ENCODE measurements around the gene MPEG1.

Gene MPEG1

DNA sequence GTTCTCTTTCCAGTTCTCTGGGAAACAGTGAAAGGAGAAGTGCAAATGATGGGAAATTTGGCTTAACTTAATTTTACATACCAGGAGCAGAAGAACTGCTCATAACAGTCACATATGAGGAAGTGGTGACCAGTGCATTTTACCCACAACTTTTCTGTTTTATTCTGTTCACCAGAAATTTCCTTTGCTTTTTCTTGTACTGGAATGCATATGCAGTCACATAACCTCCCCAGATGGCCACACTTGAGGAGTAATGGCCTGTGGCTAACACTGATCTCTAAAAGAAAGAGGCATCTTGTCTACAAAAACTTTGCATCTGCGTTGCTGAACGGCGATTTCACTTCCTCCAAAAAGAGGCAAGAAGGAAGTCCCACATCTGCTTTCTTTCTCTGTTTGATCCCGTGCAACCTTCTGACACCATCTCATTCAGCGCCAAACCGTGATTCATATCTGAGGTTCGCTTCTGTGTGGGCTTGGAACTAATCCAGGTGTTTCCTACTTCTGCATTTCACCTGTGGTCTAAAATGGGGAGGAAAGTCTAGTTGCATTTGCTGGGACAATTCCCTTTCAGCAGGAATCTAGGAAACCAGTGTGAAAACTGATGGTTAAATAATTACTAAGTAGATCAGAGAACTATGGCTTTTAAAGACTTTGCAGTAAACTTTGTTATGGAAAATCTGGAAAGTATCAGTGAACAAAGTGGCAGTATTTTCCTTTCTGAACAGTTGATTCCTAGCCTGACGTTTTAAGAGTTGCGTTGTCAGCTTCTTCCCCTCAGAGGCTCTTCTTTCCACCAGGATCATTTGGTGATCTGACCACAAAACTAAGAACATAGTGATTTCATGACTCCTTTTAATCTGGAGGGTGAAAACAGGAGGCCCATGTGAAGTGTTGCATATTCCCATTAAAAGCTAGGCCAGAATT, 4.2 kb upstream of the MPEG1 start:
- DNase-seq = no peak

DNA sequence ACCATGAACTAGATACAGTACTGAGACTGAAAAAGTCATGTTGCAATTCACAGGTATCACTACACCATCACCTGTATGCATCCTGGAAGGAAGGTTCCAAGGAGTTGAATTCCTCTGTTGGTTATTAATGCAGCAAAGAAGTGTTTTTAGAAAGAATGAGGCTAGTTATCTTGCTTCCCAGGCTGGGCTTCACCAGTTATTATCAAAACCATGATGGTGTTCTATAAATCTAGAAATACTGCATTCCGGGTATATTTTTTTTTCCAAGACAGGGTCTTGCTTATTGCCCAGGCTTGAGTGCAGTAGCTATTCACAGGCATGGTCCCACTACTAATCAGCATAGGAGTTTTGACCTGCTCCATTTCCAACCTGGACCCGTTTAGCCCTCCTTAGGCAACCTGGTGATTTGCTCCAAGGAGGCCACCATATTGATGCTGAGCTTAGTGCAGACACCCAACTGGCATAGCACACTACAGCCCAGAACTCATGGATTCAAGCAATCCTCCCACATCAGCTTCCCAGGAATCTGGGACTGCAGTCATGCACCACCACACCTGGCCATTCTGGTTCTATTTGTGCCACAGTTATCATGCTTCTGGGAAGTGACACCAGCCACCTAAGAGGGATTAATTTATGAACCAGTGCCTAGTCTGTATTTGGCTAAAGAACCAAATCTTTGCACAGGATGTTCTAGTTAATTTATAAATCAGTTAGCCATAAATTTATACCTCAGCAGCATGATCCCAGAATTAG, 1.6 kb upstream of the MPEG1 start:
- DNase-seq = no peak

DNA sequence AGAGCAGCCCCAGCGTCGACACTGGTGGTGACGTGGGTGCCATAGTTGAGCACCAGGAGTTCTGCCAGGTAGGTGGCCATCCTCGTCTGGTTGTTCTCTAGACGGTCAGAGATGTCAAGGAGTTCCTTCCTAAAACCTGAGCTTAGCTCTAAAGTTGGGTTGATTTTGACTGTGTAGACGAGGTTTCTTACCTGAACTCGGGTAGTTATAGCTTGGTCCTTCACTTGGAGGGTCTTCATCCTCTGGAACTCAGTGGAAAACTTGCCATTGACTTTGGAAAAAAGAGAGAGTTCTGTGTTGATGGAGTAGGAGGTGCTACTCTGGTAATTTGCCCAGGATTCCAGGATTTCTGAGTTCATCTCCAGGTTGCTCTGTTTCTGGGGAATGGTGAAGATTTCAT, 505 bp downstream of the MPEG1 start:
- no peak for DNase-seq

DNA sequence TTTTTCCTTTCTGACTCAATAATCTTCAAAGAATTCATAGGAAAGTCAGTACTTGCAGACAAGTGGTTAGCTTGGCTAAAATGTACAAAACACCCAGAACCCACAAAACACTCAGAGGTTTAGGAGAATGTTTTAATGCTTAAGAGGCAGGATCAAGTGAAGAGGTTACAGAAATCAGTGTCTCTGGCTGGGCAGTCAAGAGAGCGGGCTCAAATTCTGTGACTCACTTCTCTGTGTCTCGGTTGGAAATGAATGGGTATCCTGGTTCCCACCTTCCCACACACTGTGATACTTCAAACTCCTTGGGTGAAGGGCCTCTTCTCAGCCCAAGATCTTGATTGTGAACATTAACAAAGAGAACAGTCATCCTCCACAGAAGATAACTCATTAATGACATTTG, 3.8 kb downstream of the MPEG1 start:
- DNase-seq = no peak

DNA sequence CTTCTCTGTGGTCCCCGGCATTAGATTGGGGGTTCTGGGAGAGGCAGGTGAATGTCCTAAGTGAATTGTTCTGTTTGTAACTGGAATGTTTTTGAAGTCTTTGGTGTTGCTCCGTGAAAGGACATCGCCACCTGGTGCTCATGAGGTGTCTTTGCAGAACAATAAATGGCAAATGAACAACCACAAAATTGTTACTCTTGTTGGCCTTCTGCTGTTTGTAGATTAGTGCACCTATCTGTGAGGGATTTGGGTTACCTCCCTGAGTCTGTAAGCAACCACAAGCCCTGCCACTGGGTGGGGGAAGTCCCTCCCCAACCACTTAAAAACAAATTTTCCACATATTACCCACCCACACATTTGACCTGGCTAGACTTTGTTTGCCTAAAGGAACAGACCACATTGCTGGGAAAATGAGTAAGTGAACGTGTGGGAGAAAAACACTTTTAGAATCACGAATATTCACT, 4.7 kb downstream of the MPEG1 start:
- DNase-seq = peak; percentile 27

DNA sequence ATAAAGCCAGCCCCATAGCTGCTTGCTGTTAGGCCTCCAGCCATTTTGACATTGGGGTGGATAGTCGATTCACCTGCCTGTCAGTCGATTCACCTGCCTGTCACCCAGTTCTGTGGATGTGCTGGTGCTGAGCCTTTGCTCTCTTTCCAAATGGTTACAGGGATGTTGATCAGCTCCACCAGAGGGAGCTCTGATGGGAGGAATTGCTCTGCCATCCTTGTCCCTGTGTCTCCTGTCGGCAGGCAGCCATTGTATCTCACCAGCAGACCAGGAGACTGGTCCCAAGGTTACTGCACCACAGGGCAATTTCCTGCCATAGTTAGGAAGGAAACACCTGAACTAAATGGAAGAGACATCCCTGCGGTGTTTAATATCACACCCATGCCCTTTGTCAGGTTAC, 6.1 kb downstream of the MPEG1 start:
- no peak for DNase-seq

DNA sequence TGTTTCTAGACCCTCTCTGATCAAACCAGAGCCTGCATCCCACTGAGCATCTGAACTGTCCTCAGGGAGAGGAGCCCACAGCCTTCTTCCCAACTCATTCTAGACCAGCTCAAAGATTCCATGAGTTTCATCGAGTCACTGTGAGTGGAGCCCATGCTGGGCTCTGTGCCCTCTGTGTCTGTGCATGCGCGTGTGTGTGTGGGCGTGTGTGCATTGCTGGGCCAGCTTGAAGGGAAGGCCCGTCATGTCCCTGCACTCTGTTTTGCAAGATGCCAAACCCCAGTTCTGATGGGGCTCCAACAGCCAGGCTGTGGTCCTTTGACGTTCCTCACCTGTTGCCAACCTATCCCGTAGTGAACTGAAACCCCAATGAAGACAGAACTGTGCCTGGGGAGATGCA, 7.1 kb downstream of the MPEG1 start:
- no peak for DNase-seq

DNA sequence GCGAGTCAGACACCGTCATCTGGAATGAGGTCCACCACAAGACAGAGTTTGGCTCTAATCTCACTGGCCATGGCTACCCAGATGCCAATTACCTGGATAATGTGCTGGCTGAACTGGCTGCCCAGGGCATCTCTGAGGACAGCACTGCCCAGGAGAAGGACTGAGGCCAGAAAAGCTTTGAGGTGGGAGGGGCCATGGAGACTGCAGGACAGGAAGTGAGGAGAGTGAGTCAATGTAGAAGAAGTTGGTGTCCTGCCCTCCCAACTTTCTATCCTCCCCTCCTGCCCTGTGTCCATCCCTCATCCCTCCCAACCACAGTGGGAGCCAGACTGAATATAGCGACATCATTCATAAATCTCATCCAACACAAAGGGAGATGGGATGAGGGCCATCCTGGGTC, 8.0 kb downstream of the MPEG1 start:
- no peak for DNase-seq

DNA sequence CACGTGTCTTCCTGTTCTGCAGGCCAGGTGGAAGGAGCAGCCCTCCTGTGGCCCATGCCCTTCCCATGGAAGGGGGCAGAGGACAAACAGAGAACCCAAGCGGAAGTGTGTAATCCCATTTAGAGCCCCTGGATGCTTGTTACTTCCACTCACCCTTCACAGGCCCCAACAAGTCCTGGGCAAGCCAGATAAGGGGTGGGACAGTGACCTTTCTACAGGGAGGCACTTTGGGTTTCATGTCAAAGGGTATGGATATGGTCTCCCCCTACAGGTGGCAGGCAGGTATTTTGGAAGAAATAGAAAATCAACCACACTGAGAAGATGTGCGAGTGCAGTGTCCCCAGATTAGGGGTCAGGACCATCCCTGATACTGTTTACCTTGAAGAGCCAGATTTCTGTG, 11.4 kb downstream of the MPEG1 start:
- DNase-seq = no peak

DNA sequence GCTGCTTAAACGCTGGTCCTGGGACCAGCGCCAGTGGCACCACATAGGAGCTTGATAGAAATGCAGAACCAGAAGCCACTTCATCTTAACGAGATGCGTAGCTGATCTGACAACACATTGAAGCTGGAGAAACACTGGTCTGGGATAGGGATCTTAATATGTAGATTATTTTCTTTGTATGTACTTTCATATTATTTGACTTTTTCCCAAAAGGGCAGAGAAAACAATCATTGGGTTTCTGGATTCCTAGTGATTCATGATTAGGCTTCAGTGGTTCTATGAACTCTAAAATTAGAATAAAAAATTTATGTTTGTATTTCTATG, 12.3 kb downstream of the MPEG1 start:
- no peak for DNase-seq

DNA sequence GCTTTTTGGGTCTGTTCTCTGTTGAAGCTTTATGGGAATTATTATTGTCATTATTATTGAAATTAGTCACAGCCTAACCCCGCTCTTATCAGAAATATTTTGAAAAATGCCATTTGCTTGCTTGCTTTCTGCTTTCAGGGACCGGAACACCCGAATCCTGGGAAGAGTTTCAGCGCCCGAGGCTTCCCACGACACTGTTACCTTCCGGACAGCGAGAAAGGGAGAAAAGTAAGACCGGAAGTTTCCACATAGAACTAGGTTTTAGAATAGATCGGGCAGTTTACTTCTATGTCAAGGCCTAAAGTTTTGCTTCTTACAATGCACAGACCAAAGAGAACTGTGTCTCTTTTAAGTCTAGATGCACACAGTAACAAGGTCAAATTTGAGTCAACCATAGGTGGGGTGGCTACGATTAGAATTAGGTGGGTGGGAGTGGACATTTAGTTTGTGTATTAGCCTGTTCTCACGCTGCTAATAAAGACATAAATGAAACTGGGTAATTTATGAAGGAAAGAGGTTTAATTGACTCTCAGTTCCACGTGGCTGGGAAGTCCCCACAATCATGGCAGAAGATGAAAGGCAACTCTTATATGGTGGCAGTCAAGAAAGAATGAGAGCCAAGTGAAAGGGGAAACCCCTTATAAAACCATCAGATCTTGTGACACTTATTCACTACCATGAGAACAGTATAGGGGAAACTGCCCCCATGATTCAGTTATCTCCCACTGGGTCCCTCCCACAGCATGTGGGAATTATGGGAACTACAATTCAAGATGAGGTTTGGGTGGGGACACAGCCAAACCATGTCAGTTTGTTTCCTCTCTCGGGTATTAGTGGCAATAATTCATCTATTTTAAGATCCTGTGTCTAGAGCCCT, 12.9 kb downstream of the MPEG1 start:
- peak; percentile 13 for DNase-seq

DNA sequence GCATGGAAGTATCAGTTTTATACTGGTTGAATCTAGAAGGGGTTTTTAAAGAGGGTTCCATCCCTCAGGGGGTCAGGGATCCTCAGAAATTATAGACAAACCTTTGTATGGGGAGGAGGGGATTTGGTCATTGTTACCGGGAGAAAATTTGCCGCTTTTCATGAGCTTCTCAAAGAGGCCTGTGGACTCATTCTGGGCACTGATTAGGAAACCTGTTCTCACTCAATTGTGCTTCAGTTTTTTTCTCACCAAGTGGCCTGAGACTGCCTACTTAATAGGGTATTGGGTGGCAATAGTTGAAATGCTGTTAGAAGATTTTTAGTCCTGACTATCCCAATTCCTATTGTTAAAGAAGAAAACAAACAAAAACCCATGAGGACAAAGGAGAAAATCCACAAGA, 14.0 kb downstream of the MPEG1 start:
- DNase-seq = no peak

DNA sequence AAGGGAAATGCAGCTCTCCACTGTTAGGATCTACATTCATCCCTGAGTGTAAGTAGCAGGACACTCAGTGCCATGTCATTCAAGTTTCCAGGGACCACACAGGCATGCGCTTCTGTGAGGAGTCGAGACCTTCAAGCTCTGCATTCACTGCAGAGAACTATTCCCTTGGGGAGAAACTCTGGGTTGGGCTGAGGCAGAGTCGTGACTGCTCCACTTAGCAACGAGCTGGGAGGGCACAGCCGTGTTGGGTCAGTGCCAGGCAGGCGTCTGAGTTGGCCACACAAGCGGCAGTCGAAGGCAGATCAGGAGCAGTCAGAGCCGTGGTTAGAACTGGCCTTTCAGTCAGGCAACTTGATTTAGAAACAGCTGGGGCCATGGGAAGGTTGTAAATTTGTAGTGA, 14.7 kb downstream of the MPEG1 start:
- DNase-seq = no peak

DNA sequence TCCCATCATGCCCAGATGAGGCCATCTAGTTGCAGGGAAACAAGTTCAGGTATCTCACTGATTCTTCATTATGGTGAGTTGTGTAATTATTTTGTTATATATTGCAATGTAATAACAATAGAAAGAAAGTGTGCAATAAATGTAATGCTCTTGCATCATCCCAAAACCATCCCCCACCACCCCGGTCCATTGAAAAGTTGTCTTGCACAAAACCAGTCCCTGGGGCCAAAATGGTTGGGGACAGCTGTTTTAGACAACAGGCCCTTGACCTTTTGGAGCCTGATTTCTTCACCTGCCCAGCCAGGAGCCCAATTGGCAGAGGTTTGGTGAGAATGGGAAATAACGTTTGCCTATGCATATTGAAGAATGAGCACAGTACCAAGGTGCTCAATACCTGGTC, 15.9 kb downstream of the MPEG1 start:
- no peak for DNase-seq

DNA sequence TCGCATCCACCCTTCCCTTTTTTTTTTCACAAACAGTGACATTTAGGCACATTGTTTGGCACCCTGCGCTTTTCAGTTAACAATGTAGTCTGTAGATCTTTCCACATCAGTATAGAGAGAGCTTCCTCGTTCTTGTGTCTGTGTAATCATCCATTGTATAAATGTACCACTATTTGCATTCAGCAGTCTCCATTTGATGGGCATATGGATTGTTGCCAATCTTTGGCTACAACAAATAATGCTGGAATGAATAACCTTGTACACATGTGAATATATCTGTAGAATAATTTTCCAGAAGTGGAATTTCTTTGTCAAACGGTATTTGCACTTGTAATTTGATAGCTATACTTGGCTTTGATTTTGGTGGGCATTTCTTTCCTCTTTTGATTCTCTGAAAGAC, 17.1 kb downstream of the MPEG1 start:
- no peak for DNase-seq

DNA sequence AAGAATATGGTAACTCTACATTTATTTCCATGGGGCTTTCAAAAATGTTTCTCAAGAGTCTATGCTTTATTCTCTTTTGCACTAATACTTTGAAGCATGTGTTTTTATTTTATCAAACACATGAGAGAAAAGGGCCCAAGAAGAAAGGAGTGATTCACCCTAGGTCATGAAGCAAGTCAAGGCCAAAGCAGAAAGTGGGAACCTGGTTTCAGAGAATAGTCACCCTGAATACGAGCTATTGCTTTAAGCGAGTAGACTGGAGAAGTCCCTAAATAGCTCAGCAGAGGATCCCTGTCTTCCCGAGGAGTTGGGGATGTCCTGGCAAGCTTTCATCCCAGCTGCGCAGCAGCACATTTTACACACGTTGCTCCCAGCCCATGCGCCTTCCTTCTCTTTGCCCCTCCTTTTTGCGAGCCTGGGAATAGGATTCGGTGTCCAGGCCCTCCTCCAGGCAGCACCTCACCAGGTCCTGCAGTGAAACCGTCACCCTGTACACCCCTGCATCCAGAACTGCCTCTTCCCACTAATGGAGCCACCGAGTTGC, 19.1 kb downstream of the MPEG1 start:
- DNase-seq = no peak

DNA sequence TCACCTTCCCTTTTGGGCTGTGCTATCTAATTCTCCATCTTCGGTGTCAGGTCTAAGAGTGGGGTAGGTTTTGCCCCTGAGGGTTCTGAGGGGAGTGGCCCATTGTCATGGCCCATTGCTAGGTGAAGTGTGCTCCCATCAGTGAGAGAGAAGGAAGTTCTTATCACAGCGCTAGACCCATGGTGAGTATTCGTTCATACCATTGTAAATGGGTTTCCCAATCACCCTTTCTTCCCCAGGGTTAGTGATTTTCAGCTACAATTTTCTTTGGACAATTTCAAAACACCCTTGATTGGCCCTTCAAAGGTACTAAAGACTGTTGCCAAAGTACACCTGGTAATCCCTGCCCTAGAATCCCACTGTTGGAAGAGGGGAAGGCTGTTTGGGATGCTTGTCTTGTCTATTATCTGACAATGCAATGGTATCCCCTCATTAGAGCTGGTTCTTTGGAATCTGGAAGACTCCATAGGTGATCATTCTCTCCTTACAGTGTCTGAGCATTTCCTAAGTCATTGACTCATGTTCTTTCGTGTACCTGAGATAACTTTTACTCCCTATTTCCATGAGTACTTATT, 20.2 kb downstream of the MPEG1 start:
- no peak for DNase-seq

DNA sequence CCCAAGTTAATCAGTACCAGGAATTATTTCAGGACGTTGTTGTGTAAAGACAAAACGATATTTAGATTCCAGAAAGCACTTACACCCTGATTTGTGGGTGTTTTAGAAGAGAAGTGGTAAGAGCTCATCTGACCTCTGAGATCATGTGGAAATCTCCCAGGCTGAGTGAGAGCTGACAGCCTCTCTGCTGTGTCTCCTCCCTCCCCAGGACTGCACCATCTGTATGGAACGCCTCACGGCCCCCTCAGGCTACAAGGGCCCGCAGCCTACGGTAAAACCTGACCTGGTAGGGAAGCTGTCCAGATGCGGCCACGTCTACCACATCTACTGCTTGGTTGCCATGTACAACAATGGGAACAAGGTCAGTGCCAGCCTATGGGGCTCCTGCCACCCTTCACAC, 20.8 kb downstream of the MPEG1 start:
- no peak for DNase-seq

DNA sequence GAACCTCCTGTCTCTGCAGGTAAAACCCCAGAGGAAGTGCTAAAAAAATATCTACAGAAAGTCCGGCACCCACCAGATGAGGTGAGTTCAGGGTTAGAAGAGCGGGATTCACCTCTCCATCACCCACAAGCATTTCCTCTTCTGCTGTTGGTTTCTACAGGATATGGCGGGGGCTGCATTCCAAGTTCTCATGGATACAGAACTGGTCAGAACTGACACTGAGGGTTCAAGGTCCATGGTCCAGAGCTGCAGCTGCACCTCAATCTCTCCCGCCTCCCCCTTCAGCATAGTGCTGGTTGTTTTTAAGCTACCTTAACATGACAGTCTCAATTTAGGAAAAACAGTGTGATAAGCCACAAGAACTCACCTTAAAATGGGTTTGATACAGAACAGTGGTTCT, 21.6 kb downstream of the MPEG1 start:
- no peak for DNase-seq

DNA sequence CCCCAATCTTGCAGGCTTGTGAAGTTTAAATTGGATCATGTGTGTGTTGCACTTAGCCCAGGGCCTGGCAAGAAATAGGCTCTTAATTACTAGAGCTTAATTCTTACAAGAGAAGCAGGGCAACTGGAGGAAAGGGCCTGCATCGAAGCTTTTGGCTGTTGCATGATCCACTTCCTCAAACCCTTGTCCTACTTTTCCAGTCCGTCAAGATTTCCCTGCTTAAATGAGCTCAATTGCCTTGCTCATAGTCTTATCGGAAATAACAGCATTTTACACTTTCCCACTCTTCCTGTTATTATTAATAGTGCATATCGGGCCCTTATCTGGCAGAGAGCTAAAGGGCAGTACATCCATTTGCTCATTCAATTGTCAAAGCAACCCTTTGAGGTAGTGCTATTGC, 22.7 kb downstream of the MPEG1 start:
- DNase-seq = no peak

DNA sequence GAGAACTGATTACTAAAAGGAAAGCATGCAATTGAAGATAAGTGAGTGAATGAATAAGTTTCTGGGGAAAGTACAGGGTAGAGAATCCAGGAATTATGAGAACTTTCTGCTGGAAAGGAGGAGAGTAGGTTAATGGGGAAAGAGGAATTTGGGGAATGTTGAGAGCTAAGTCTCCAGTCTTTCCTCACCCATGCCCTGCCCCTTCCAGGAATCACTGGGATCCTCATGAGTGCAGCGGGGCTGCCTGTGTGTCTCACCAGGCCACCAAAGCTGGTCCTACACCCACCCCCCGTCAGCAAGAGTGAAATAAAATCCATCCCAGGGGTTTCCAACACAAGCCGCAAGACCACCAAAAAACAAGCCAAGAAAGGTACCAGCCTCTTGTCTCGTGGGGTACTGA, 23.8 kb downstream of the MPEG1 start:
- DNase-seq = no peak

DNA sequence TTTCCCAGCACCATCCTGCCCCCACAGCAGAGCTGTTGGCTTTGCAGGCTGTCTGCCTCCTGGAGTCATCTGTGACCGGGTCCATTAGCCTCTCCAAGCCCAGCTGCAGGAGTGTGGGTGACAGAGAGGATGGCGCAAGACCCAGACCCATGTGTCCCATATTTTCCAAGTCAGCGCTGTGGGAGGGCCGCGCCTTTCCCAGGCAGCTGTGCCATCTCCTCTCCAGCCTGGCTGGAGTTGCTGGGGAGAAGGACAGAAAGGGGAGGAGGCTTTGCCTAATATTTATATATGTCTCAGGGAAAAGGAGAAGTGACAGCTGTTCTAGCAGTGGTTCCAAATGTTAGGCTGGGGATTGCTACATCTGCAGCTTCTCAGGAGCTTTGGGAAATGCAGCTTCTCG, 25.1 kb downstream of the MPEG1 start:
- no peak for DNase-seq

DNA sequence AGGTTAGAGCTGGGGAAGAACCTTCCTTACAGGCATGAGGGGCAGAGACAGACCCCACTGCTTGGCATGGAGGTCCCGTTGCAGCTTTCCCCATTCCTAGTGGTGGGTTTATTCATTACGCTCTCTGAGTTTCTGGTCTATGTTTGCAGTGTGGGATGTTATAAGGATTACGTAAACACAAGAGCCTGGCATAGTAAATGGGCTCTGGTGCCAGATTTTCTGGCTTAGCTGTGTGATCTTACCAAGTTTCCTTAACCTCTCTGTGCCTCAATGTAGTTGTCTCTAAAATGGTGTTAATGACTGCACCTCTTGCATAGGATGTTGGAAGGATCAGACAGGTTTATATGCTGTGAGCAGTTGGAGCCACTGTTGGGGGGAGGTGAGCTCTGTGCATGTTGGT, 25.7 kb downstream of the MPEG1 start:
- DNase-seq = no peak

Measured in stimulated activated CD4-positive, alpha-beta T cell treated with anti-CD3 and anti-CD28 coated beads, Interleukin-12 subunit alpha, Interleukin-12 subunit beta, amount 100 ng/mL, for 4 hours (primary cell).